NT2/D1 (cell line): Measurements from ENCODE around the gene RASL12.

Experiments used
- SUZ12 ChIP-seq: IDR thresholded peaks from 2 replicates; pipeline ENCODE4 v1.6.1; 2011; ENCODE audit not compliant: insufficient read length, insufficient read depth; ENCODE audit errors: extremely low read depth
- YY1 ChIP-seq: IDR thresholded peaks from 2 replicates; pipeline ENCODE4 v1.6.1; 2011; ENCODE audit not compliant: insufficient read length, insufficient read depth
- ZNF274 ChIP-seq: IDR thresholded peaks from 2 replicates; pipeline ENCODE4 v1.6.1; 2011; ENCODE audit warnings: mild to moderate bottlenecking, low read depth, low read length

DNA sequence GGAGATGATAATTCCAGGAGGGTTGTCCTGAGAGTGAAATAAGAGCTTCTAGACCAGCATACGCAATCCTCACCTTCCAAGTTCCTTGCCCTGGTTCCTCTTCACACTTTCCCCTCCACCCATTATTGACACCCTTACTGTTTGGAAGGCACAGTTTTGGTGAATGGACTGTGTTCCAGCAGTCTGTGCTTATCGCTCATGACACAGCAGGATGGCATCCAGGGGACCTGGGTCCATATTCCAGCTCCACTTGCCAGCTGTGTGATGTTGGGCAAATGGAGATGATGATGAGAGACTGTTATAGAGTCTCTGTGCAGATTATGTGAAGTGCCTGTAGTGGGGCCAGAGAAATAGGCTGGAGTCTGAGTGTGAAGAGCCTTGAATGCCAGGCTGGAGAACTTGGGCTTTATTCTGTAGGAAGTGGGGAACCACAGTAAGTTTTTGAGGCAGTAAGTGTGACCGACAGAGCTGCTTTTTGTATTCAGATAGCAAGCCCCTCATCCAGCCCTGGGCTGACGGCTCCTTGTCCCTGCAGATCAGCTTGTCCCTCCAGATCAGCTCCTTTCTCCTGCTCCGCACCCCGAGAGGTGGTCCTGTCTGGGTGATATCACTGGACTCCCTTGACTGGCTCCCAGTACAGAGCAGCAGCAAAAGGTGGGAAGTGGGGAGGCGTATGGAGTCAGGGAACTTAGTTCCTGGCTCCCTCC is 16.9 kb upstream of the RASL12 start:
- TF ChIP-seq ZNF274 (no peak), YY1 (no peak), SUZ12 (no peak)
